GM23338 (cell line): ENCODE measurements around the gene ITPR2. TPM values are rescaled to one million over a fixed set of nuclear protein-coding genes. Genes with fewer than 3 reads are reported as not detected.

Source experiments
- ATAC-seq: fragments of 200-7000 bp; cut with Tn5 transposase; 3 replicates; pipeline ENCODE4 v1.9.1; 2020
- DNase-seq: peaks from one replicate; pipeline ENCODE4 v3.0.0-alpha.2; 2015; ENCODE audit warnings: low spot score
- H2AFZ ChIP-seq: fragments of 200-600 bp; sonication (generic); 2 replicates; pipeline ENCODE4 v1.8.0; 2016; ENCODE audit warnings: antibody characterized with exemption, mild to moderate bottlenecking, moderate library complexity
- H3F3A ChIP-seq: fragments of 200-600 bp; sonication (generic); replicated peaks from 2 replicates; pipeline ENCODE4 v1.8.0; 2017; ENCODE audit warnings: antibody characterized with exemption, mixed run types, low read depth
- H3K27ac ChIP-seq: fragments of 200-600 bp; sonication (generic); 2 replicates; pipeline ENCODE4 v1.6.1; 2016; ENCODE audit warnings: low read depth
- H3K27me3 ChIP-seq: fragments of 200-600 bp; sonication (generic); 2 replicates; pipeline ENCODE4 v1.8.0; 2016; ENCODE audit warnings: mild to moderate bottlenecking, mixed run types, moderate library complexity; ENCODE audit not compliant: insufficient read depth
- H3K36me3 ChIP-seq: fragments of 200-600 bp; sonication (generic); 2 replicates; pipeline ENCODE4 v1.8.0; 2016; ENCODE audit warnings: mild to moderate bottlenecking; ENCODE audit not compliant: insufficient read depth
- H3K4me1 ChIP-seq: fragments of 200-600 bp; sonication (generic); 2 replicates; pipeline ENCODE4 v1.8.0; 2016; ENCODE audit warnings: mild to moderate bottlenecking, moderate library complexity; ENCODE audit not compliant: insufficient read depth
- H3K4me2 ChIP-seq: fragments of 200-600 bp; sonication (generic); 2 replicates; pipeline ENCODE4 v1.7.1; 2017; ENCODE audit warnings: mixed run types
- H3K4me3 ChIP-seq: fragments of 200-600 bp; sonication (generic); 2 replicates; pipeline ENCODE4 v1.6.1; 2016; ENCODE audit warnings: mixed run types
- H3K79me2 ChIP-seq: fragments of 200-600 bp; sonication (generic); replicated peaks from 2 replicates; pipeline ENCODE4 v1.8.0; 2017; ENCODE audit warnings: mild to moderate bottlenecking; ENCODE audit not compliant: insufficient read depth
- H3K9me2 ChIP-seq: fragments of 200-600 bp; sonication (generic); 2 replicates; pipeline ENCODE4 v1.8.0; 2017; ENCODE audit not compliant: insufficient read depth
- H4K20me1 ChIP-seq: fragments of 200-600 bp; sonication (generic); replicated peaks from 2 replicates; pipeline ENCODE4 v1.8.0; 2017; ENCODE audit warnings: mild to moderate bottlenecking; ENCODE audit not compliant: insufficient read depth
- H3K27ac Mint-ChIP-seq: 2 replicates; pipeline ENCODE4 v1.8.0; 2020; ENCODE audit warnings: inconsistent platforms, mild to moderate bottlenecking, moderate library complexity, mixed read lengths
- H3K27me3 Mint-ChIP-seq: 3 replicates; pipeline ENCODE4 v1.8.0; 2022; ENCODE audit warnings: low read depth, mild to moderate bottlenecking, moderate library complexity, mixed read lengths, inconsistent platforms; ENCODE audit not compliant: insufficient read depth, poor library complexity
- H3K36me3 Mint-ChIP-seq: 3 replicates; pipeline ENCODE4 v1.8.0; 2021; ENCODE audit warnings: low read depth, mild to moderate bottlenecking, inconsistent platforms, moderate library complexity, mixed read lengths
- H3K4me1 Mint-ChIP-seq: 3 replicates; pipeline ENCODE4 v1.8.0; 2020; ENCODE audit warnings: mild to moderate bottlenecking, inconsistent platforms, mixed read lengths
- H3K4me3 Mint-ChIP-seq: 3 replicates; pipeline ENCODE4 v1.8.0; 2021; ENCODE audit warnings: moderate library complexity, mild to moderate bottlenecking, inconsistent platforms, mixed read lengths
- H3K9me3 Mint-ChIP-seq: 3 replicates; pipeline ENCODE4 v1.8.0; 2020; ENCODE audit warnings: moderate library complexity, mild to moderate bottlenecking, inconsistent platforms, mixed read lengths
- EZH2phosphoT487 ChIP-seq: fragments of 200-600 bp; sonication (generic); IDR thresholded peaks from one replicate; pipeline ENCODE4 v1.8.1; 2018; ENCODE audit warnings: antibody characterized with exemption; ENCODE audit not compliant: unreplicated experiment
- NANOG ChIP-seq: IDR thresholded peaks from 2 replicates; pipeline ENCODE4 v1.6.1; 2016; ENCODE audit warnings: antibody characterized with exemption, borderline replicate concordance
- POLR2AphosphoS5 ChIP-seq: IDR thresholded peaks from 2 replicates; pipeline ENCODE4 v1.6.1; 2016; ENCODE audit warnings: antibody characterized with exemption, low read depth
- STAT1 ChIP-seq: IDR thresholded peaks from one replicate; pipeline ENCODE4 v1.6.1; 2016; ENCODE audit warnings: antibody characterized with exemption; ENCODE audit not compliant: unreplicated experiment
- ZNF114 ChIP-seq: fragments of 250-450 bp; sonication (Bioruptor Pico); IDR thresholded peaks from 2 replicates; pipeline ENCODE4 v1.5.0; 2020; ENCODE audit warnings: mild to moderate bottlenecking, moderate library complexity
- ZNF331 ChIP-seq: fragments of 250-450 bp; sonication (Bioruptor Pico); IDR thresholded peaks from 2 replicates; pipeline ENCODE4 v1.5.0; 2020; ENCODE audit warnings: low read depth, mild to moderate bottlenecking, moderate library complexity
- polyA plus RNA-seq: library from polyadenylated mRNA; unstranded; fragments of >200 nt; fragmentation: Nextera tagmentation; extraction: Ambion mirVana; gene quantifications from 2 replicates; pipeline ENCODE4 v1.2.1, GENCODE V29; 2016
- total RNA-seq: library from RNA; depleted of rRNA; stranded (reverse); fragments of >200 nt; shearing (Covaris generic); gene quantifications from 2 replicates; pipeline ENCODE4 v1.2.3, GENCODE V29; 2014
- TF ChIP-seq, protein P1 (sequence below): IDR thresholded peaks from 2 replicates; pipeline ENCODE4 v1.6.1; 2016; ENCODE audit warnings: antibody characterized with exemption
- TF ChIP-seq, protein P2 (sequence below): fragments of 250-450 bp; sonication (Bioruptor Pico); IDR thresholded peaks from 2 replicates; pipeline ENCODE4 v1.5.0; 2020; ENCODE audit warnings: mild to moderate bottlenecking, moderate library complexity

The ITPR2 gene
- total and polyA plus RNA-seq, 2 experiments from 2014 or later = 44.5 to 65.2 TPM

DNA sequence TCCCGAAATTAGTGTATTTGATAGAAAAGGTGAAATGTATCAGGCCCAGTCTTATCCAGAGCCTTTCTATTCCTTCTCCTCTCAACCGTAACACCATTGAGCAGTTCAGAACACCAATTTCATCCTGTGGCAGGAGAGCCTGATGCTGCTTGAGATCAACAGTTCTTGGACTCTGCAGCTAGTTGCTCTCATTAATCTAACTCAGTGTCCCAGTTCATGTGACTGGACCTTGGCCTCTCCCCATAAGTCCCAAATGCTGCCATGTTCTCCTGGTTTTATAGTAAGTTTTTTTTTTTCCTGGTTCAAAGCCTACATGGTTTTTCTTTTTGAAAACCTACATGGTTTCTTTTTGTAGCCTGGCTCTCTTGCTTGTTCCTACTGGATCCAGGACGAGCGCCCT is 293.9 kb downstream of the ITPR2 start:
- H3K27ac Mint-ChIP-seq = no peak overlapping the region; the same call in 1 of the 2 replicates

More for the DNA sequence above, 293.9 kb downstream of the ITPR2 start:
- Histone ChIP-seq H2AFZ (no peak overlapping the region), H3K9me2 (no peaks in the 10 kb centered on the region), H3K79me2 (no peaks in the 10 kb centered on the region), H3F3A (no peaks in the 10 kb centered on the region), H3K27me3 (no peaks in the 10 kb centered on the region), H3K4me1 (no peaks in the 10 kb centered on the region), H4K20me1 (no peaks in the 10 kb centered on the region), H3K27ac (no peak overlapping the region), H3K4me3 (no peak overlapping the region), H3K36me3 (no peaks in the 10 kb centered on the region), H3K4me2 (no peak overlapping the region)
- DNase-seq (no peak), ATAC-seq (no peak)
- no peak overlapping the region for H3K4me3 Mint-ChIP-seq
- H3K36me3 Mint-ChIP-seq = peaks cover 8% of the 10 kb centered on the region; the same call in 2 of the 3 replicates
- TF ChIP-seq, protein P1, sequence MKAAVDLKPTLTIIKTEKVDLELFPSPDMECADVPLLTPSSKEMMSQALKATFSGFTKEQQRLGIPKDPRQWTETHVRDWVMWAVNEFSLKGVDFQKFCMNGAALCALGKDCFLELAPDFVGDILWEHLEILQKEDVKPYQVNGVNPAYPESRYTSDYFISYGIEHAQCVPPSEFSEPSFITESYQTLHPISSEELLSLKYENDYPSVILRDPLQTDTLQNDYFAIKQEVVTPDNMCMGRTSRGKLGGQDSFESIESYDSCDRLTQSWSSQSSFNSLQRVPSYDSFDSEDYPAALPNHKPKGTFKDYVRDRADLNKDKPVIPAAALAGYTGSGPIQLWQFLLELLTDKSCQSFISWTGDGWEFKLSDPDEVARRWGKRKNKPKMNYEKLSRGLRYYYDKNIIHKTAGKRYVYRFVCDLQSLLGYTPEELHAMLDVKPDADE = no peak
- no peak for TF ChIP-seq STAT1
- no peak for TF ChIP-seq ZNF331 (CRISPR knock-in tag)
- TF ChIP-seq ZNF114 = no peak
- TF ChIP-seq, protein P2, sequence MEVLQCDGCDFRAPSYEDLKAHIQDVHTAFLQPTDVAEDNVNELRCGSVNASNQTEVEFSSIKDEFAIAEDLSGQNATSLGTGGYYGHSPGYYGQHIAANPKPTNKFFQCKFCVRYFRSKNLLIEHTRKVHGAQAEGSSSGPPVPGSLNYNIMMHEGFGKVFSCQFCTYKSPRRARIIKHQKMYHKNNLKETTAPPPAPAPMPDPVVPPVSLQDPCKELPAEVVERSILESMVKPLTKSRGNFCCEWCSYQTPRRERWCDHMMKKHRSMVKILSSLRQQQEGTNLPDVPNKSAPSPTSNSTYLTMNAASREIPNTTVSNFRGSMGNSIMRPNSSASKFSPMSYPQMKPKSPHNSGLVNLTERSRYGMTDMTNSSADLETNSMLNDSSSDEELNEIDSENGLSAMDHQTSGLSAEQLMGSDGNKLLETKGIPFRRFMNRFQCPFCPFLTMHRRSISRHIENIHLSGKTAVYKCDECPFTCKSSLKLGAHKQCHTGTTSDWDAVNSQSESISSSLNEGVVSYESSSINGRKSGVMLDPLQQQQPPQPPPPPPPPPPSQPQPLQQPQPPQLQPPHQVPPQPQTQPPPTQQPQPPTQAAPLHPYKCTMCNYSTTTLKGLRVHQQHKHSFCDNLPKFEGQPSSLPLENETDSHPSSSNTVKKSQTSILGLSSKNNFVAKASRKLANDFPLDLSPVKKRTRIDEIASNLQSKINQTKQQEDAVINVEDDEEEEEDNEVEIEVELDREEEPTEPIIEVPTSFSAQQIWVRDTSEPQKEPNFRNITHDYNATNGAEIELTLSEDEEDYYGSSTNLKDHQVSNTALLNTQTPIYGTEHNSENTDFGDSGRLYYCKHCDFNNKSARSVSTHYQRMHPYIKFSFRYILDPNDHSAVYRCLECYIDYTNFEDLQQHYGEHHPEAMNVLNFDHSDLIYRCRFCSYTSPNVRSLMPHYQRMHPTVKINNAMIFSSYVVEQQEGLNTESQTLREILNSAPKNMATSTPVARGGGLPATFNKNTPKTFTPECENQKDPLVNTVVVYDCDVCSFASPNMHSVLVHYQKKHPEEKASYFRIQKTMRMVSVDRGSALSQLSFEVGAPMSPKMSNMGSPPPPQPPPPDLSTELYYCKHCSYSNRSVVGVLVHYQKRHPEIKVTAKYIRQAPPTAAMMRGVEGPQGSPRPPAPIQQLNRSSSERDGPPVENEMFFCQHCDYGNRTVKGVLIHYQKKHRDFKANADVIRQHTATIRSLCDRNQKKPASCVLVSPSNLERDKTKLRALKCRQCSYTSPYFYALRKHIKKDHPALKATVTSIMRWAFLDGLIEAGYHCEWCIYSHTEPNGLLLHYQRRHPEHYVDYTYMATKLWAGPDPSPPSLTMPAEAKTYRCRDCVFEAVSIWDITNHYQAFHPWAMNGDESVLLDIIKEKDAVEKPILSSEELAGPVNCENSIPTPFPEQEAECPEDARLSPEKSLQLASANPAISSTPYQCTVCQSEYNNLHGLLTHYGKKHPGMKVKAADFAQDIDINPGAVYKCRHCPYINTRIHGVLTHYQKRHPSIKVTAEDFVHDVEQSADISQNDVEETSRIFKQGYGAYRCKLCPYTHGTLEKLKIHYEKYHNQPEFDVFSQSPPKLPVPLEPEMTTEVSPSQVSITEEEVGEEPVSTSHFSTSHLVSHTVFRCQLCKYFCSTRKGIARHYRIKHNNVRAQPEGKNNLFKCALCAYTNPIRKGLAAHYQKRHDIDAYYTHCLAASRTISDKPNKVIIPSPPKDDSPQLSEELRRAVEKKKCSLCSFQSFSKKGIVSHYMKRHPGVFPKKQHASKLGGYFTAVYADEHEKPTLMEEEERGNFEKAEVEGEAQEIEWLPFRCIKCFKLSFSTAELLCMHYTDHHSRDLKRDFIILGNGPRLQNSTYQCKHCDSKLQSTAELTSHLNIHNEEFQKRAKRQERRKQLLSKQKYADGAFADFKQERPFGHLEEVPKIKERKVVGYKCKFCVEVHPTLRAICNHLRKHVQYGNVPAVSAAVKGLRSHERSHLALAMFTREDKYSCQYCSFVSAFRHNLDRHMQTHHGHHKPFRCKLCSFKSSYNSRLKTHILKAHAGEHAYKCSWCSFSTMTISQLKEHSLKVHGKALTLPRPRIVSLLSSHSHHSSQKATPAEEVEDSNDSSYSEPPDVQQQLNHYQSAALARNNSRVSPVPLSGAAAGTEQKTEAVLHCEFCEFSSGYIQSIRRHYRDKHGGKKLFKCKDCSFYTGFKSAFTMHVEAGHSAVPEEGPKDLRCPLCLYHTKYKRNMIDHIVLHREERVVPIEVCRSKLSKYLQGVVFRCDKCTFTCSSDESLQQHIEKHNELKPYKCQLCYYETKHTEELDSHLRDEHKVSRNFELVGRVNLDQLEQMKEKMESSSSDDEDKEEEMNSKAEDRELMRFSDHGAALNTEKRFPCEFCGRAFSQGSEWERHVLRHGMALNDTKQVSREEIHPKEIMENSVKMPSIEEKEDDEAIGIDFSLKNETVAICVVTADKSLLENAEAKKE (CRISPR knock-in tag) = no peak
- TF ChIP-seq POLR2AphosphoS5 = no peak
- TF ChIP-seq EZH2phosphoT487 = no peak
- no peak for TF ChIP-seq NANOG
- H3K27me3 Mint-ChIP-seq = peaks cover 2% of the 10 kb centered on the region
- peaks cover 9% of the 10 kb centered on the region for H3K4me1 Mint-ChIP-seq
- H3K9me3 Mint-ChIP-seq = no peaks in the 10 kb centered on the region
